Upper lobe of left lung (tissue), 6 donors: ENCODE data around the gene MYEOV. TPM values are rescaled to one million over a fixed set of nuclear protein-coding genes. Genes with fewer than 3 reads are reported as not detected.

Experiments used
- ATAC-seq, 2 donors: fragments of 200-7000 bp; cut with Tn5 transposase; one replicate each; pipeline ENCODE4 v1.9.1; 2022; ENCODE audit warnings: mild to moderate bottlenecking in 2 of 2, moderate library complexity in 2 of 2; ENCODE audit not compliant: low FRiP score in 2 of 2
- DNase-seq, 2 donors: peaks; one replicate each; pipeline ENCODE4 v3.0.0-alpha.2; 2019 to 2020
- H3K27ac ChIP-seq, 4 donors: fragments of 200-600 bp; sonication (generic); one replicate each; pipeline ENCODE4 v1.5.1; 2016 to 2019
- H3K27me3 ChIP-seq, 4 donors: fragments of 200-600 bp; sonication (generic); one replicate each; pipeline ENCODE4 v1.5.1; 2017 to 2019
- H3K36me3 ChIP-seq, 4 donors: fragments of 200-600 bp; sonication (generic); one replicate each; pipeline ENCODE4 v1.5.1; 2016 to 2019
- H3K4me1 ChIP-seq, 4 donors: fragments of 200-600 bp; sonication (generic); one replicate each; pipeline ENCODE4 v1.5.1; 2018 to 2019
- H3K4me3 ChIP-seq, 4 donors: fragments of 200-600 bp; sonication (generic); one replicate each; pipeline ENCODE4 v1.5.1; 2017 to 2019; ENCODE audit warnings: mild to moderate bottlenecking in 2 of 4, moderate library complexity in 1 of 4
- H3K9me3 ChIP-seq, 4 donors: fragments of 200-600 bp; sonication (generic); one replicate each; pipeline ENCODE4 v1.5.1; 2018 to 2019
- EP300 ChIP-seq, 4 donors: sonication (generic); formaldehyde crosslinking; IDR thresholded peaks; one replicate each; pipeline ENCODE4 v1.5.1; 2017; ENCODE audit warnings: antibody characterized with exemption in 4 of 4, control low read depth in 2 of 4
- POLR2A ChIP-seq, 4 donors: fragments of 450-650 bp; IDR thresholded peaks; one replicate each; pipeline ENCODE4 v1.5.1; 2016 to 2017; ENCODE audit warnings: antibody characterized with exemption in 4 of 4, mild to moderate bottlenecking in 2 of 4
- POLR2AphosphoS5 ChIP-seq, 2 donors: sonication (generic); formaldehyde crosslinking; IDR thresholded peaks; one replicate each; pipeline ENCODE4 v1.5.1; 2017; ENCODE audit warnings: antibody characterized with exemption in 2 of 2
- WGBS, 2 donors: methylation state at CpG; one replicate each; pipeline ENCODE4 v1.1.5; 2017 to 2018; 5-methylcytosine and 5-hydroxymethylcytosine counted together
- total RNA-seq, 6 donors: library from RNA; depleted of rRNA in 4 of 6; stranded (reverse); fragments of >200 nt in 4 of 6; gene quantifications; one replicate each; pipeline versions ENCODE4 v1.1.0 to v1.2.1, GENCODE V29; 2016 to 2021
- TF ChIP-seq, protein P1 (sequence below), 6 experiments: fragments of 450-650 bp in 4 of 6; fragments of 200-600 bp in 2 of 6; sonication (generic) in 2 of 6; IDR thresholded peaks; one replicate each; pipeline ENCODE4 v1.5.1; 2016 to 2019; ENCODE audit warnings: antibody characterized with exemption in 6 of 6
- donor health status: DM: no; HTN: no; CAD: no; lungs with moderate emphysema.
- donor health status: DM: no; HTN: yes; CAD: no; lungs with severe emphysema.

MYEOV gene
- total RNA-seq, 6 donors from 2014 or later, result 0.30 to 0.98 (median 0.77) TPM; not detected in 2

DNA sequence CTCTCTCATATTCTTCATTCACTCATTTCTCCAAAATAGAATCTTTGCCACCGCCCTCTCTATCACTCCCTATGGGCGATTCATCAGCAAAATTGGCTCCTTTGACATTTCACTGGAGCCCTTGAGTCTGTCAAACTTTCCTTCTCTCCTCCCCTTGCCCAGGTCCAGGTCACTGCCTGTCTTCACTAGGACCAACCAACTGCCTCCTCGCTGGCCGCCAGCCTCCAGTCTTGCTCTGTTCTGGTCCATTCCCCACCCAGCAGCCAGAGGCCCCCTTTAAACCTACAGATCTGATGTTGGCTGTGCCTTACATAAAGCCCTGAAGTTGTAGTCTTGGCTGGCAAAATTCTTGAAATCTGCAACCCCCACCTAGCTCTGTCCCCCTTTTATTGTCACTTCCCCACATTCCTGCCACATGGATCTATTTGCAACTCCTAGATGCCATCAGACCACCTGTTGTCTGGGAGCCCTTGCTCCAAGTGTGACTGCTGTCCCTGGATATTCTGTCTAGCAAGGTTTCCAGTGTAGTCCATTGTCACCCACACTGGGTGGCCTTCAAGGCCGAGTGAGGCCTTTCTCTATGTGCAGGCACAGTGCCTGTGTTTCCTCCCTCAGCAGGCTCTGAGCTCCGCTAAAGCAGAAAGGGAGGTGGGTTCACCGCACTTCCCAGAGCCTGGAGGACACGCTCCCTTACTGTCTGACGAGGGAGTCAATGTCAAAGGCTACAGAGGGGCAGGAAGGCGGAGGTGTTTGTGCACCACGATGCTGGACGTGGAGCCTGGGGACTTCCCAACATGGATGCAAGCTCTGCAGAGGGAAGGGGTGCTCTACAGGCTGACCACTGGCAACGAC is 25.5 kb downstream of the MYEOV start:
- no peak for ATAC-seq
- no peaks in the 10 kb centered on the region for H3K4me1 ChIP-seq
- 92 to 94% methylated on average over 13 of the region's 13 CpGs for WGBS, 2 donors
- no peak overlapping the region for H3K27ac ChIP-seq
- no peaks in the 10 kb centered on the region for H3K36me3 ChIP-seq
- peaks cover 0 to 7% (median 0%) of the 10 kb centered on the region in 4 donors for H3K9me3 ChIP-seq
- H3K27me3 ChIP-seq, result no peaks in the 10 kb centered on the region
- no peak overlapping the region for H3K4me3 ChIP-seq
- no peak for DNase-seq
- no peak for TF ChIP-seq EP300 (IDR thresholded peaks at IDR 0.05)
- no peak for TF ChIP-seq POLR2AphosphoS5 (IDR thresholded peaks at IDR 0.05)
- TF ChIP-seq, protein P1, sequence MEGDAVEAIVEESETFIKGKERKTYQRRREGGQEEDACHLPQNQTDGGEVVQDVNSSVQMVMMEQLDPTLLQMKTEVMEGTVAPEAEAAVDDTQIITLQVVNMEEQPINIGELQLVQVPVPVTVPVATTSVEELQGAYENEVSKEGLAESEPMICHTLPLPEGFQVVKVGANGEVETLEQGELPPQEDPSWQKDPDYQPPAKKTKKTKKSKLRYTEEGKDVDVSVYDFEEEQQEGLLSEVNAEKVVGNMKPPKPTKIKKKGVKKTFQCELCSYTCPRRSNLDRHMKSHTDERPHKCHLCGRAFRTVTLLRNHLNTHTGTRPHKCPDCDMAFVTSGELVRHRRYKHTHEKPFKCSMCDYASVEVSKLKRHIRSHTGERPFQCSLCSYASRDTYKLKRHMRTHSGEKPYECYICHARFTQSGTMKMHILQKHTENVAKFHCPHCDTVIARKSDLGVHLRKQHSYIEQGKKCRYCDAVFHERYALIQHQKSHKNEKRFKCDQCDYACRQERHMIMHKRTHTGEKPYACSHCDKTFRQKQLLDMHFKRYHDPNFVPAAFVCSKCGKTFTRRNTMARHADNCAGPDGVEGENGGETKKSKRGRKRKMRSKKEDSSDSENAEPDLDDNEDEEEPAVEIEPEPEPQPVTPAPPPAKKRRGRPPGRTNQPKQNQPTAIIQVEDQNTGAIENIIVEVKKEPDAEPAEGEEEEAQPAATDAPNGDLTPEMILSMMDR (IDR thresholded peaks at IDR 0.05), result no peak
- no peak for TF ChIP-seq POLR2A (IDR thresholded peaks at IDR 0.05)

DNA sequence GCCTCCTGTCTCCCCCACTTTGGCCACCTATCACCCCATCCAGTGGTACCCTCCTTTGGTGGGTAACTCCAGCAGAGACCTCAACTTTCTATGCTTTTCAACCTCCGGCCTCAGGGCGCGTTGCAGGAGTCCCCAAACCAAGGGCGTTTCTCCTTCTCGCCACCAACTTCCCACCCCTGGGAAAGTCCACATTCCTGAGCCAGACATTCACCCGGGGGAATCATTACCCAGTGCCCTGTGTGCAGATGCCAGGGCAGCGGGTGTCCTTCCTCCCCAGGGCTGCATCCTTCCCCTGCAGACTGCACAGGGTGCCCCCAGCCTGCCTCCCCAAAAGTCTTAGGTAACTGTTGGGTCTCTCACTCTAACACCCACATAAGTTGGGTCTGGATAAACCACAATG is 26.4 kb downstream of the MYEOV start:
- no peaks in the 10 kb centered on the region for H3K4me1 ChIP-seq
- no peak for ATAC-seq
- no peaks in the 10 kb centered on the region for H3K27me3 ChIP-seq
- H3K27ac ChIP-seq, result no peak overlapping the region
- no peaks in the 10 kb centered on the region for H3K36me3 ChIP-seq
- TF ChIP-seq POLR2AphosphoS5 (IDR thresholded peaks at IDR 0.05), result no peak
- no peak for TF ChIP-seq EP300 (IDR thresholded peaks at IDR 0.05)
- TF ChIP-seq, protein P1 (IDR thresholded peaks at IDR 0.05), result no peak
- no peak for TF ChIP-seq POLR2A (IDR thresholded peaks at IDR 0.05)
- no peak overlapping the region for H3K4me3 ChIP-seq
- no peak for DNase-seq
- WGBS, 2 donors, result 91% methylated on average over 7 of the region's 7 CpGs
- H3K9me3 ChIP-seq, result peaks cover 0 to 7% (median 0%) of the 10 kb centered on the region in 4 donors

DNA sequence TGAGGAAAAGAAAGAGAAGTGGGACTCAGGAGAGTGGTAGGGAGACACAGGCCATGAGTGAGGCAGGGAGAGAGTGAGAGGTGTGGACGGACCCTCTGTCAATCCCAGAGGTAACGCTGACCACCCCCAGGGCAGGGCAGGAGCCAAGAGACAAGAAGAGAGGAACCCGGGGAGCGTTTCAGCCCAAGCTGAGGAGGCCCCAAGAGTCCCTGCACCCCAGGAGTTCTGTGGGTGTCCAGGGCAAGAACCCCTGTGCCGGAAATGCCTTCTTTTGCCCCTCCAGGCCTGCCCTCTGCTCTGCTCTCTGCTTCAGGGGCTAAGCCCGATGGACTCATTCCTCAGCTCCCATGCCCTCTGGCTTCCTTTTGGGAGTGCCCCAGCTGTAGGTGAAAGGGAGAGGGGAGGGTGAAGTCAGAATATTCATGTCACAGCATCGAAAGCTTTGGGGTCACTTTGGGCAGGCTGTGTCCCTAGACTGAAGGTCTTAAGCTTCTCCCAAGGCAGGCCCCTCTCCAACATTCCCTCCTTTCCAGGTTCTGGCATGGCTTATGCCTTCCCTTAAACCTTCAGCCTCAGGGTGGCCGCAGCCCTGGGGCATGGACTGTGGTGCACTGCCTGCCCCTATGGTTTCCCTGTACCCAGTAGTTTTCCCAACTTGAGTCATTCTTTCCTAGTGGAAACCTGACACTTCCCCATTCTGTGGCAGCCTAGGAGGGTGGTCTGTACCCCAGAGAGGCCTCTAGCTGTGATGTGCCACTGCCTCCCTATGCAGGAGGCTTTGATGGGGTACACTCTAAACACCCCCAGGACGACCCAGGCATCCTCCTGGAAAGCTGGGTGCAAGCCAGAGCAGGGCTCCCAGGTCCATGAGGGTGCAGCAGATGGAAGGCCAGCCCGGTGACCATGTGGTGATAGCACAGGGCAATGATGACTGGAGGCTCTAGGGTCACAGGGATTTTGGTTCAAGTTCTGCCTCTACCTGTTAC is 27.1 kb downstream of the MYEOV start:
- 86 to 91% methylated on average over 7 to 10 of the region's 10 CpGs for WGBS, 2 donors
- Histone ChIP-seq H3K4me1 (no peaks in the 10 kb centered on the region), H3K36me3 (no peaks in the 10 kb centered on the region), H3K27ac (no peak overlapping the region), H3K27me3 (no peaks in the 10 kb centered on the region), H3K4me3 (no peak overlapping the region), H3K9me3 (peaks cover 0 to 7% (median 0%) of the 10 kb centered on the region in 4 donors)
- ATAC-seq (peak in 1 of 2 donors; percentile 28), DNase-seq (no peak)
- no peak for TF ChIP-seq POLR2A (IDR thresholded peaks at IDR 0.05)
- TF ChIP-seq POLR2AphosphoS5 (IDR thresholded peaks at IDR 0.05), result no peak
- no peak for TF ChIP-seq EP300 (IDR thresholded peaks at IDR 0.05)
- TF ChIP-seq, protein P1 (IDR thresholded peaks at IDR 0.05), result no peak

DNA sequence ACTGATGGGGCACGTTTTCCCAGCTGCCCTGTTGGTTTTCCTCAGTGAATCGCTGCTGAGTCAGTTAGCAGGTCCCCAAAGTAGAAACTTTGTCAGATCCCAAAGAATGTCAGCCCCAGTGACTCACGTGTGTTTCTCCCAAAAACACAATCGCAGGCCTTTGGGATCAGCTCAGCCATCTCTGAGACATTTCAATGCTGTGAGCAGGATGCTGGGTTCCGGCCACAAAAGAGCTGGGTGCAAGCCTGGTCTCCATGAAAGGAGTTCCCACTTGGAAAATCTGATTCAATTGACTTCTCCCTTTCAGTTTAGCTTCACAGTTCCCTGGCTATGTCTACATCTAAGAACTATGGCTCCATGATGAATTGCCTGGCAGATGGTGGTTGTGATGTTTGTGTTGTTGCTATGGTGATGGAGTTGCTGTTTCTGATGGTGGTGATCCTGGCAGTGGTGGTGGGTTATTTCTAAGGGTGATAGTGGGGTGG is 28.0 kb downstream of the MYEOV start:
- TF ChIP-seq EP300 (IDR thresholded peaks at IDR 0.05), result no peak
- no peak for TF ChIP-seq POLR2AphosphoS5 (IDR thresholded peaks at IDR 0.05)
- TF ChIP-seq, protein P1 (IDR thresholded peaks at IDR 0.05), result no peak
- TF ChIP-seq POLR2A (IDR thresholded peaks at IDR 0.05), result no peak
- no peak for DNase-seq
- H3K9me3 ChIP-seq, result peaks cover 0 to 4% (median 0%) of the 10 kb centered on the region in 4 donors
- 64 to 74% methylated on average over 3 to 5 of the region's 5 CpGs for WGBS, 2 donors
- H3K4me1 ChIP-seq, result no peaks in the 10 kb centered on the region
- H3K27me3 ChIP-seq, result no peaks in the 10 kb centered on the region
- H3K36me3 ChIP-seq, result no peaks in the 10 kb centered on the region
- no peak overlapping the region for H3K4me3 ChIP-seq
- no peak overlapping the region for H3K27ac ChIP-seq
- ATAC-seq, result peak in 1 of 2 donors; percentile 26
